ENCODE measurements around the gene LCA5. TPM values are rescaled to one million over a fixed set of nuclear protein-coding genes. Genes with fewer than 3 reads are reported as not detected.

LCA5 gene
- 1 to 10 TPM; 5.7 to 9.0 (median 5.9) TPM for total RNA-seq

DNA sequence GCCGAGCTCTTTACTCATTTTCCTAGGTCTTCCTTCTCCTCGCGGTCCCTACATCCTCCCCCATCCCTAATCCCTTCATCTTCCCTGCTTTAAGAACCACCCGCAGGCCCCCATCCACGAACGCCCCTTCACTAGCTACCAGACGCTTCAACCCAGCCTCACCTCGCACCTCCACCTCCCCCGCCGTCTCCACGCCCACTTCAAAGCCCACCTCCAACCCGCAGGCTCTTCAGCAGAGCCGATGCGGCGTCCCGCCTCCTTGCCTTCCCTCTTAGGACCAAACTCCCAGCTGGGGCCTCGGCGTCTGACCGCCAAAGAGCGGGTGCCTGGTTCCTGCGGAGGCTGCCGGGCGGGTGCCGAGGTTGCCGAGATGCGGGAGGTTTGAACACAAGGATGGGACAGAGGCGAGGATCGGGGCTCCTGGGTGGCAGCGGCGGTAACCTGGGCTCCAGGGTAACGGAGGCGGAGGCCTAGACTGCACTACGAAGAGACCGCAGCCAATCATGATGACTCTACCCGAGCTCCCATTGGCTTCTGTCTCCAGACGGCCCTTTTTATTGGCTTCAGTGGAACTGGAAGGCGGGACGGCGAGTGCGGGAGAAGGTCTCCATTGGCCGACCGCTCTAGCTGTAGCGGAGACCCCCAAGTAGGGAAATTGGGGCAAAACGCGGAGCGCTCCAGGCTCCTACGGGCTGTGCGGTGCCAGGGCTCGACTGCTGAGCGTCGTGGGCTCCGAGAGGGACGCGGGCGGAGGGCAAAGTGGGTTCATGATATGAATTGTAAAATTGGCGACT, at the start of gene LCA5:
Gene LCA5, minus strand, starts transcription at position 477 of the 794 bp plus-strand sequence. CDS start 18,536 bp downstream, outside the sequence.
- no peak for TF ChIP-seq CTCF (IDR thresholded peaks at IDR 0.05; ENCODE audit: low read depth)

DNA sequence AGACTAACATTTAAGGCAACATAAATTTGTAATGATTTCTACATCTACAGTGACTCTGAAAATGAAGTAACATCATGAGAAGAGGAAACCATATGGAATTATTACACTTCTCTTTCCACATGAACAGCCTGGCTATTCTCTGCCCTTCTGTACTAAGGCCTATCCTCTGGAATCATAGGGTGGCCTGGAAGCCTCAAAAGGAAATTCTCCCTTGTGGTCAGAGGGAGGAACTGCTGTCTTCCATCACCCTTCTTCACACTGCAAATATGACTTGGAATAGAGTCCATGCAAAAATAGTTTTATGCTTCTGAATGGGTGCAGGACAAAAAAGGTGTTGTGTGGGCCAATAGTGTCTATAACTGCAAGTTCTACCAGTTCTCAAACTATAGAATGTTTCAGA, 49.3 kb upstream of the LCA5 start:
- no peak for TF ChIP-seq CTCF (IDR thresholded peaks at IDR 0.05; ENCODE audit: low read depth)

DNA sequence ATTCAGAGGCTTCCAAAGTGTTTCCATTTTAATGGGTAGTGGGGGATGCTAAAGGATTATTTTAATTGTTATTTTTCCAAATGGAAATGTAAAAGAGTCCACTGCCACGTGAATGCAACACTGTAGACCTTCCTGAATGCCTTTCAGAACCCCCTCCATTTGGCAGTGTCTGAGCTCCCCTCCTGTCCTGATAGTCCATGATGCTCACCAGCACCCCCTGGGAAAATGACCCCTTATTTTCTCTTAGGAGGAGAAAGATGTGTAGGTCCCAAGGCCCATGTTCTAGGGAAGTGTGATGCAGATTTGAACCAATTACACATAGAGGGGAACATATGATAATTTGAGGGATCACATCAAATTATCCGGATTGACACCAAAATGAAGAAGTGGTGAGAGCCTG, 47.1 kb upstream of the LCA5 start:
- TF ChIP-seq CTCF (IDR thresholded peaks at IDR 0.05; ENCODE audit: low read depth): no peak

DNA sequence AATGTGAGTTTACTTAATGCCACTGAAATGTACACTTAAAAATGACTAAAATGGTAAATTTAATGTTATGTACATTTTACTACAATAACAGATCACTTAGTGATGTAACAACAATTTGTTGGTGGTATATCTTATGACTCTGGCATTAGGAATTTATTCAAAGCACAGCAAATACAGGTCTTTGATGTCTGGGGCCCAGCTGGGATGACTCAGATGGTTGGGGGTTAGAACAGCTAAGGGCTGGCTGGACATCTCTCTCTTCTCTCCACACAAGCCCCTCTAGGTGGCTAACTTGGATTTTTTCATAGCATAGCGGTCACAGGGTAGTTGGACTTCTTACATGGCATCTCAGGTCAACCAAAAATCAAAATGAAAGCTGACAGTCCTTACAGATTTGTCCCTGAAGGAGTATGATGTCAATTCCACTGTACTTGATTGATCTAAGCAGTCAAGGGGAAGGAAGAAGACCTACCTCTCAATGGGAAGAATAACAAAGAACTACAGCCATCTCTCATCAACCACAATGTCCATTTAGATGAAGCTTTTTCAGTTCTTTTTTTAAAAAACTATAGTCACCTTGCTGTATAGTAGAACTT, 37.5 kb upstream of the LCA5 start:
- TF ChIP-seq CTCF (IDR thresholded peaks at IDR 0.05; ENCODE audit: low read depth): no peak

GRCh38 chr6:79574174-79574573, 36.9 kb upstream of the LCA5 start:
- no peak for TF ChIP-seq CTCF (IDR thresholded peaks at IDR 0.05; ENCODE audit: low read depth)

GRCh38 chr6:79571030-79571367, 33.8 kb upstream of the LCA5 start:
- no peak for TF ChIP-seq CTCF (IDR thresholded peaks at IDR 0.05; ENCODE audit: low read depth)

DNA sequence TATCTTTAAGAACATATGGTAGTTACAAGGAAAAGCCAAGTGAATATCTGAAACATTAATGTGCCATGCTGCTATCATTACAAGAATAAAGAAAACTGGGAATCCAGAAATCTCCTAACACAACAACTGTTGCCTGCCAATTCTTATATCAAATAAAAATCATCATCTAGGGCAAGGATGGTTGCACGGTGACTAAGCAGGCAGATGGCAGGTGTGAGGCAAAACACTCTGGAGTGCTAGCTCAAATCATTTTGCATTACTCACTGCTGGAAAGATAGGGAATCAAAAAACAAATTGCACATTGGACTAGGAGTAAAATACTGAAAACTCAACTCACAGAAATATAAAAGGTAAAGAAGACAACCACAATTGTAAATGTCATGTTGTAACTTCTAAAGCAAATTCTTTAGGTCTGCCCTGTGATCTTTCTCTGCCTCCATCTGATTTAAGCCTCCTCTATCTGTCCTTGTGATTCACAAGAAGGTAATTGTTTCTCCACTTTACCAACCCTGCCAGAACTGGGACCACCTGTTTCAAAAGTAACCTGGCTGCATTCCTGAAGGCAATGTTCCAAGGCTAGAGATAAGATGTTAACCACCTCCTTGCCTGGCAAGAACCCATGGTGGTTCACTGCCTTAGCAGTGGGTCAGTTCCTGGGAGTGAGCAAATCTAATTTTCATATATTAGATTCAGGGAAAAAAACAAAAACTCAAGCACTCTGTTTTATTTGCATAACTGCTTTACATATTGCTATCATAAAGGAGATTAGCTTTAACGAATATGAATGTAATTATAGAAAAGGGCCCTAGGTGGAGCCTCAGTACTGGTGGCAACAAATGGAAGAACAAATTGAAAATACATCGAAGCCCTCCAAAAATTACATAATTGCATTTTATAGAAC, 33.1 kb upstream of the LCA5 start:
- no peak for TF ChIP-seq CTCF (IDR thresholded peaks at IDR 0.05; ENCODE audit: low read depth)
